ENCODE data around the gene SLC29A3. TPM values are rescaled to one million over a fixed set of nuclear protein-coding genes. Genes with fewer than 3 reads are reported as not detected.

SLC29A3 gene
- total and polyA plus RNA-seq, 2 donors from 2014 or later = 5.3 to 5.7 TPM

GRCh38 chr10:71382757-71383156, 63.7 kb downstream of the SLC29A3 start:
- no peak overlapping the region for H3K9ac ChIP-seq (ENCODE audit: low read length in 3 of 3)
- intact Hi-C loops (cut with DNase I) = no loop called here
- DNase-seq = no peak
- peaks cover 0 to under 1% (median 0%) of the 10 kb centered on the region in 3 donors for H3K4me1 ChIP-seq (ENCODE audit: control insufficient read depth in 2 of 3, insufficient read depth in 2 of 3, low read depth in 1 of 3, low read length in 3 of 3)
- no peak overlapping the region for H3K4me3 ChIP-seq (ENCODE audit: low read length in 3 of 3)
- H3K27ac ChIP-seq (ENCODE audit: low read depth in 2 of 2, low read length in 2 of 2) = no peak overlapping the region
- FAIRE-seq = no peak
- H3K36me3 ChIP-seq (ENCODE audit: control insufficient read depth in 2 of 3, insufficient read depth in 3 of 3, low read length in 3 of 3) = no peaks in the 10 kb centered on the region
- H3K27me3 ChIP-seq (ENCODE audit: control insufficient read depth, insufficient read depth, low read length) = no peaks in the 10 kb centered on the region
- TF ChIP-seq CTCF (IDR thresholded peaks at IDR 0.05; ENCODE audit: borderline replicate concordance, extremely low read depth, insufficient read depth) = no peak
- H3K9me3 ChIP-seq (ENCODE audit: control insufficient read depth in 2 of 3, insufficient read depth in 1 of 3, low read length in 3 of 3) = no peaks in the 10 kb centered on the region

- Histone ChIP-seq H3K4me3 (ENCODE audit: low read length in 3 of 3) (no peak overlapping the region), H3K9ac (ENCODE audit: low read length in 3 of 3) (no peak overlapping the region), H3K9me3 (ENCODE audit: control insufficient read depth in 2 of 3, insufficient read depth in 1 of 3, low read length in 3 of 3) (no peaks in the 10 kb centered on the region), H3K27ac (ENCODE audit: low read depth in 2 of 2, low read length in 2 of 2) (no peak overlapping the region), H3K4me1 (ENCODE audit: control insufficient read depth in 2 of 3, insufficient read depth in 2 of 3, low read depth in 1 of 3, low read length in 3 of 3) (no peaks in the 10 kb centered on the region), H3K36me3 (ENCODE audit: control insufficient read depth in 2 of 3, insufficient read depth in 3 of 3, low read length in 3 of 3) (no peaks in the 10 kb centered on the region), H3K27me3 (ENCODE audit: control insufficient read depth, insufficient read depth, low read length) (no peaks in the 10 kb centered on the region)
- peak; percentile 84 for TF ChIP-seq CTCF (IDR thresholded peaks at IDR 0.05; ENCODE audit: borderline replicate concordance, extremely low read depth, insufficient read depth)
- FAIRE-seq (no peak), DNase-seq (peak; percentile 28 to 86 (median 63))
- intact Hi-C loops (cut with DNase I) = no loop called here
Observed at GRCh38 chr10:71383972-71384687, 65.1 kb downstream of the SLC29A3 start.

GRCh38 chr10:71388171-71388570, 69.1 kb downstream of the SLC29A3 start:
- FAIRE-seq = no peak
- intact Hi-C loops (cut with DNase I) = no loop called here
- H3K9ac ChIP-seq (ENCODE audit: low read length in 3 of 3) = no peak overlapping the region
- no peak for TF ChIP-seq CTCF (IDR thresholded peaks at IDR 0.05; ENCODE audit: borderline replicate concordance, extremely low read depth, insufficient read depth)
- H3K27ac ChIP-seq (ENCODE audit: low read depth in 2 of 2, low read length in 2 of 2) = no peak overlapping the region
- no peaks in the 10 kb centered on the region for H3K36me3 ChIP-seq (ENCODE audit: control insufficient read depth in 2 of 3, insufficient read depth in 3 of 3, low read length in 3 of 3)
- H3K9me3 ChIP-seq (ENCODE audit: control insufficient read depth in 2 of 3, insufficient read depth in 1 of 3, low read length in 3 of 3) = no peaks in the 10 kb centered on the region
- H3K4me1 ChIP-seq (ENCODE audit: control insufficient read depth in 2 of 3, insufficient read depth in 2 of 3, low read depth in 1 of 3, low read length in 3 of 3) = no peaks in the 10 kb centered on the region
- no peak overlapping the region for H3K4me3 ChIP-seq (ENCODE audit: low read length in 3 of 3)
- no peaks in the 10 kb centered on the region for H3K27me3 ChIP-seq (ENCODE audit: control insufficient read depth, insufficient read depth, low read length)
- DNase-seq = no peak
